Testis (tissue), 3 donors: Measurements from ENCODE around the gene RAB11FIP3. TPM values are rescaled to one million over a fixed set of nuclear protein-coding genes. Genes with fewer than 3 reads are reported as not detected.

Experiments
- DNase-seq: peaks from one replicate; pipeline ENCODE4 v3.0.0-alpha.2; 2019
- H3K27ac ChIP-seq, 2 donors: fragments of 200-600 bp; sonication (generic); one replicate each; pipeline ENCODE4 v1.5.1; 2019
- H3K27me3 ChIP-seq: fragments of 200-600 bp; sonication (generic); one replicate; pipeline ENCODE4 v1.5.1; 2019
- H3K36me3 ChIP-seq: fragments of 200-600 bp; sonication (generic); one replicate; pipeline ENCODE4 v1.5.1; 2017; ENCODE audit warnings: low read depth; ENCODE audit errors: missing control alignments
- H3K4me1 ChIP-seq: fragments of 200-600 bp; sonication (generic); one replicate; pipeline ENCODE4 v1.5.1; 2019
- H3K4me3 ChIP-seq, 2 donors: fragments of 200-600 bp; sonication (generic); one replicate each; pipeline ENCODE4 v1.5.1; 2017 to 2019
- H3K9me3 ChIP-seq: fragments of 200-600 bp; sonication (generic); one replicate; pipeline ENCODE4 v1.5.1; 2017
- POLR2A ChIP-seq: fragments of 450-650 bp; IDR thresholded peaks from one replicate; pipeline ENCODE4 v1.6.1; 2017; ENCODE audit warnings: antibody characterized with exemption, mild to moderate bottlenecking, moderate library complexity
- WGBS, 2 donors: methylation state at CpG; one replicate each; pipeline ENCODE4 v1.1.5; 2018; 5-methylcytosine and 5-hydroxymethylcytosine counted together
- intact Hi-C: fragments of 100-400 bp; cut with DNase I; formaldehyde crosslinking; loops from one replicate; pipeline ENCODE4 v1.15.1; 2023; ENCODE audit warnings: low total_unique reads
- polyA plus RNA-seq: library from polyadenylated mRNA; stranded (reverse); fragments of 350-450 nt; fragmentation: Illumina TruSeq; extraction: RNeasy Lipid Tissue Mini Kit (QIAGEN cat#74804); gene quantifications from one replicate; pipeline ENCODE4 v1.2.3, GENCODE V29; 2014; ENCODE audit warnings: low read depth, low replicate concordance; ENCODE audit not compliant: insufficient read depth
- total RNA-seq, 2 donors: library from RNA; depleted of rRNA; stranded (reverse); fragments of >200 nt; gene quantifications; one replicate each; pipeline ENCODE4 v1.2.3, GENCODE V29; 2016
- TF ChIP-seq, protein P1 (sequence below), 3 experiments: fragments of 450-650 bp in 2 of 3; fragments of 200-600 bp in 1 of 3; sonication (generic) in 1 of 3; IDR thresholded peaks; one replicate each; pipeline ENCODE4 v1.5.1; 2016 to 2019; ENCODE audit warnings: antibody characterized with exemption in 3 of 3, mild to moderate bottlenecking in 2 of 3, moderate library complexity in 1 of 3

Gene RAB11FIP3
- total and polyA plus RNA-seq, 3 donors from 2014 or later, result 61.7 to 186 (median 166) TPM

DNA sequence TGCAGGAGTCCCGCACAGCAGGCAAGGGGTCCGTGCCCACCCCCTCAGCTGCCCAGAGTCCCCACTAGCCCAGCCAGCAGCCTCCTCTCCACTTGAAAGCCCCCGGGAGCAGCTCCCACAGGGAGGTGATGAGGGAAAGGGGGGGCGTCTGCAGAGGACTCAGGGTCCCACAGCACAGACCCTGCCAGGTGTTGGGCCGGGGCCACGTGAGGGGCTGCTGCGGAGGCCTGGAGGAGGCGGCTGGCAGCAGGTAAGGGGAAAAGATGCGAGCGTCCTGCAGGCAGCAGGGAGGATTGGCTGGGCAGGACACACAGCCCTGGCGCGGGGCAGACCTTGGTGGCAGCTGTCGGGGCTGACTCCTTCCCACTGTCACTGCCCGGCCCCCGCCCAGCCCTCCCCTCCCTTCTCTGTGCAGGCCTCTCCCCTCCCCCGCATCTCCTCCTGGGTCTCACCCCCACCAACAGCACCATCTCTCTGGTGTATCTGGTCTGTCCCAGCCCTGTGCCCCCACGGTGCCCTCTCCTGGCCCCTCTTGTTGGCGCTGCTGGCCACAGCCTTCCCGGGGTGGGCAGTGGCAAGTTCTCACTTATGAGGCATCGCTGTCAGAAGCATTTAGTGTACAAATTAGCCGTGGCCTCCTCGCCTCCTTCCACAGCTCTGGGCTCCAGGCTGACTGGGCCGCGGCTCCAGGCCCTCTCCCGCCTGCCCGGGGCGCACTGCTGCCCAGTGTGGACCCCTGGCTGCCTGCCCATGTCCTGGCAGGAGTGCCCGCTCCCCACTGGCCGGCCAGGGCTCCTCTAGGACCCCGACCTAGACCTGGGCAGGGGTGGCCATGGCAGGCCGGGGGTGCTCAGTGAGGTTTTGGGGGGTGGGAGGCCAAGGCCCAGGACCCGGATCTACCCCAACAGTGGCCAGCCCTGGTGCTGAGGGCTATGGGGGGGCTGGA is 130.4 kb downstream of the RAB11FIP3 start:
- 89% methylated on average over 13 to 29 of the region's 32 CpGs for WGBS, 2 donors
- no peak for TF ChIP-seq POLR2A
- TF ChIP-seq, protein P1, sequence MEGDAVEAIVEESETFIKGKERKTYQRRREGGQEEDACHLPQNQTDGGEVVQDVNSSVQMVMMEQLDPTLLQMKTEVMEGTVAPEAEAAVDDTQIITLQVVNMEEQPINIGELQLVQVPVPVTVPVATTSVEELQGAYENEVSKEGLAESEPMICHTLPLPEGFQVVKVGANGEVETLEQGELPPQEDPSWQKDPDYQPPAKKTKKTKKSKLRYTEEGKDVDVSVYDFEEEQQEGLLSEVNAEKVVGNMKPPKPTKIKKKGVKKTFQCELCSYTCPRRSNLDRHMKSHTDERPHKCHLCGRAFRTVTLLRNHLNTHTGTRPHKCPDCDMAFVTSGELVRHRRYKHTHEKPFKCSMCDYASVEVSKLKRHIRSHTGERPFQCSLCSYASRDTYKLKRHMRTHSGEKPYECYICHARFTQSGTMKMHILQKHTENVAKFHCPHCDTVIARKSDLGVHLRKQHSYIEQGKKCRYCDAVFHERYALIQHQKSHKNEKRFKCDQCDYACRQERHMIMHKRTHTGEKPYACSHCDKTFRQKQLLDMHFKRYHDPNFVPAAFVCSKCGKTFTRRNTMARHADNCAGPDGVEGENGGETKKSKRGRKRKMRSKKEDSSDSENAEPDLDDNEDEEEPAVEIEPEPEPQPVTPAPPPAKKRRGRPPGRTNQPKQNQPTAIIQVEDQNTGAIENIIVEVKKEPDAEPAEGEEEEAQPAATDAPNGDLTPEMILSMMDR (IDR thresholded peaks at IDR 0.05), result no peak
- Histone ChIP-seq H3K27ac (no peak overlapping the region), H3K36me3 (no peaks in the 10 kb centered on the region), H3K27me3 (no peaks in the 10 kb centered on the region), H3K4me1 (peaks cover 12% of the 10 kb centered on the region), H3K9me3 (no peaks in the 10 kb centered on the region), H3K4me3 (no peak overlapping the region)
- no peak for DNase-seq
- intact Hi-C loops, result no loop called here

DNA sequence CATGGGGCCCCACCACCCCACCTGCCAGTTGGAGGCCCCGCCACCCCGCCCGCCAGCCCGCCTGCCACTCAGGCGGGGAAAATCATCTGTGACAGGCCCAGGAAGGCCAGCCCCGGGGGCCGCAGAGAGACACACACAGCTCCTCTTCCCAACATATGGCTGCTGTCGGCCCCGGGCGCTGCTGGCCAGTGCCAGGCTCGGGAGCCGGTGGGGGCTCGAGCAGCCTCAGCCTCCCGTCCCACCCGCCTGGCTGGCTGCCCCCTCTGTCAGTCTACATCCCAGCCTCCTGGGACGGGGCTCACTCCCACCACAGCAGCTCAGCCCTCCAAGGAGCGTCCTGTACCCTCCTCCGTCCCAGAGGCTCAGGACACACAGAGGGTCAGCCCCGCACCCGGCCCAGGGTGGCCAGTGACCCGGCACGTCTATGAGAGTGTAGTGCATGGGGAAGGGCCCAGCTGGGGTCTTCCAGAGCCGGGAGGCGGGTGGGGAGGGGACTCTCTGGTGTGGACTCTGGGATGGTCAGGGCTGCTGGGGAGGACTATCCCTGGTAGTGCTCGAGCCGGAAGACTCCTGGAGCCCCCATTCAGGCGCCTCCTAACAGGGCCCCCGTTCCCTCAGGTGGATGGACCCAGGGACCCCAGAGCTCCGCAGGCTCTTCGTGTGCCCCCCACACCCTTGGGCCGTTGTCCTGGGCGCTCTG is 131.2 kb downstream of the RAB11FIP3 start:
- H3K4me1 ChIP-seq, result peaks cover 12% of the 10 kb centered on the region
- TF ChIP-seq, protein P1 (IDR thresholded peaks at IDR 0.05), result no peak
- TF ChIP-seq POLR2A, result no peak
- no peaks in the 10 kb centered on the region for H3K36me3 ChIP-seq
- no peak overlapping the region for H3K4me3 ChIP-seq
- H3K9me3 ChIP-seq, result no peaks in the 10 kb centered on the region
- H3K27me3 ChIP-seq, result no peaks in the 10 kb centered on the region
- 91 to 97% methylated on average over 7 to 25 of the region's 32 CpGs for WGBS, 2 donors
- no peak for DNase-seq
- intact Hi-C loops, result no loop called here
- H3K27ac ChIP-seq, result no peak overlapping the region

DNA sequence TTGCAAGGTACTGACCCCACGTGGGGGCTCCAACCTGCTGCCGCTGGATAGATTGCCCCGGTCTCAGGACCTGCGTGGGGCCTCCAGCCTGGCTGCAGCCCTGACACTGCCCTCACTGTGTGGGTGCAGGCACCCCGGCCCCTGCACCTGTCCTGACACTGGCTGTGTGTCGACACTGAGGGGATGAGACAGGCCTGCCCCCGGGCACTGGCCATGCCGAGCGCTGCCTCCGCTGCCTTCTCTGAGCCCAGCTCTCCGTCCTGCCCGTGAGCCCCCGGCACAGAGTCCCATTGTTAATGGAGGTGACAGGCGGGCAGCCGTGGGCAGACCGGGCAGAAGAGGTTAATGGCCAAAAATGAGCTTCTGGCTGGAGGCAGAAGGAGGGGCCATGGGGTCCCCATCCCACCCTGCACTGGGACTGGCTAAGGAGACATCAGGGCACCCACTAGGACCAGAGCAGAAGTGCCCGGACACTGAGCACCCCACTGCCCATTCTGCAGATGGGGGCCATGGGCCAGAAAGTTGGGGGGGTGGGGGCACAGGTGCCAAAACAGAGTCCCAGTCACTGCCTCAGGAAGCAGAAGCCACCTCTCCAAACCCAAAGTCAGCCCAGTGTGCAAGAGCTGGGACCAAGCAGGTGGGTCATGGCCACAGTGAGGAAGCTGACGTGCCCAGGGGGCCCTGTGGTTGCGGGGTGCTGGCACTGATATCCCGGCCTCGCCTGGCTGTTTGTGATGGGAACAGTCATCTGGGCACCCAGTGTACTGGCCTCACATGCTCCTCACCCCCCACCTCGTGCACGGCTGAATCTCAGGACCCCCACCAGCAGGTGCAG is 132.2 kb downstream of the RAB11FIP3 start:
- TF ChIP-seq POLR2A, result no peak
- TF ChIP-seq, protein P1 (IDR thresholded peaks at IDR 0.05), result no peak
- Histone ChIP-seq H3K4me3 (no peak overlapping the region), H3K4me1 (peaks cover 12% of the 10 kb centered on the region), H3K27me3 (no peaks in the 10 kb centered on the region), H3K27ac (no peak overlapping the region), H3K36me3 (no peaks in the 10 kb centered on the region), H3K9me3 (no peaks in the 10 kb centered on the region)
- no peak for DNase-seq
- WGBS, 2 donors, result 91 to 100% methylated on average over 4 to 23 of the region's 23 CpGs
- intact Hi-C loops, result no loop called here

DNA sequence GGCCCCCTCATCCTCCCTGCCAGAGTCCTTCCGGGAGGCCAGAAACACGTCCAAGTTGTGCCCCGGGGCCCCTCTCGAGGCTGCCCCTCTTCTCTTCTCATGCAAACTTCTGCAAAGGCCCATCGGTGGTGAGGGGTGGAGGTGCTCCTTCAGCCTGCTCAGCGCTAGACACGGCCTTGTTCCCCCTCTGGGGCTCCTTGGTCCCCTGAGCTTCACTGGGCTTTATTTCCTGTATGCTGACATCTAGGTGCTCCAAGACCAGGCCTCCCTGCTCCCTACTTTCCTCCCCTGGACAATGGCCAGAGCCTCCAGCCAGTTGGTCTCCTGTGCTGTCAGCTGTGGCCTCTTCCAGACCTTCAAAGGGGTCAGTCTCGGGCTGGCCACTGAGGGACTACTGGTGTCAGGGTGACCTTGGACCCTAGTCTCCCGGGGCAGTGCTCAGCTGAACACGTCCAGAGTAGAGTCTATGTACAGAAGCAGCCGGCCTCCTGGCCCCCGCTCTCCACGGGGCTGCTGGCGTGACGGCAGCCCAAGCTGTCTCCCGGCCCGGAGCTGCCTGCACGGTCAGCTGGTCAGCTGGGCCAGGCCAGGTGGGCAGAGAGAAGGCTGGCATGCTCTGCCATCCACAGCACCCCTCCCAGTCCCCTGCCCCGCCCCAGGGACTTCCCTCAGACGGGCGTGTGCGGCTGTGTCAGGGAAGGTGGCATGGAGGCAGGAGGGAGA is 133.0 kb downstream of the RAB11FIP3 start:
- no peak for DNase-seq
- TF ChIP-seq, protein P1 (IDR thresholded peaks at IDR 0.05), result no peak
- TF ChIP-seq POLR2A, result no peak
- WGBS, 2 donors, result 58 to 71% methylated on average over 9 to 21 of the region's 22 CpGs
- Histone ChIP-seq H3K27me3 (no peaks in the 10 kb centered on the region), H3K4me3 (no peak overlapping the region), H3K9me3 (no peaks in the 10 kb centered on the region), H3K4me1 (peaks cover 12% of the 10 kb centered on the region), H3K27ac (no peak overlapping the region), H3K36me3 (no peaks in the 10 kb centered on the region)
- intact Hi-C loops, result no loop called here
